Measurements from ENCODE around the gene FOXQ1.
"Not testable (repeated sequence)": the region's sequence is repeated elsewhere in the genome, so short reads cannot be mapped to it uniquely, and the experiment has no call there.

Gene FOXQ1

DNA sequence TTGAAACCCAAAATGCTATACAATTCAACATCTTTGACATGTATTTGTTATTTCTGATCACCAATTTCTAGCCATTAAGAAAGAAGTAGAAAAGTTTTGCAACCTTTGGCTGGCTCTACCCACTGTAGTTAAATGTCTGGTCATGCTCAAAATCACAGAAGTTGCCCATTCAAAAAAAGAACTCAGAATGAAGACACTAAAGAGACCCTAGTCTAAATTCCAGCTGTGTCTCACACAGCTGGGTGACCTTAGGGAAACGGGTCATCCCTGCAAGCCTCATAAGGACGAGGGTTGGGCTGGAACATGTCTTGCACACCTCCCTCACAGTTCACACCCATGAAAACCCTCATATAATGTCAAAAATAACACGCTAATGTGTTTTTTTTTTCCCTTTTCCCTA lies 10.3 kb downstream of the FOXQ1 start:
- no peak for DNase-seq (ENCODE audit: low read depth in 2 of 2)

DNA sequence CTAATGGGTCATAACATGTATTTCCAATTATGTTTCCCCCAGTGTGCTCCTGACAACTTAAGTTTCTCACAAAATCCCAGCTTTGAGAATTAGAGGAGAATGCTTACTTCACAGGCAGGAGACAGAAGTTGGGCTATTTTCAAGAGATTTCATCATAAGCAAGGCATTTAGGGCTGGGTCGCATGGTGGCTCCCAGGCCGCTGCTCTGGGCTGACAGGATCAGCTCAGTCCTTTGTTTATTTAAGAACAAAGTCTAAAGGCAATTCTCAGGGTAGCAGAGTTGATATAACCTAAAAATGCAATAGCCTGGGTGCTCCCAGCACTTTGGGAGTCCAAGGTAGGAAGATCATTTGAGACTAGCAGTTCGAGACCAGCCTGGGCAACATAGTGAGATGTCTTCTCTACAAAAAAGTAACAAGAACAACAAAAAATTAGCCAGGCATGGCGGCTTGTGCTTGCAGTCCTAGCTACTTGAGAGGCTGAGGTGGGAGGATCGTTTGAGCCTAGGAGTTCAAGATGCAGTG lies 10.9 kb downstream of the FOXQ1 start:
- DNase-seq (ENCODE audit: low read depth in 2 of 2), result no peak

DNA sequence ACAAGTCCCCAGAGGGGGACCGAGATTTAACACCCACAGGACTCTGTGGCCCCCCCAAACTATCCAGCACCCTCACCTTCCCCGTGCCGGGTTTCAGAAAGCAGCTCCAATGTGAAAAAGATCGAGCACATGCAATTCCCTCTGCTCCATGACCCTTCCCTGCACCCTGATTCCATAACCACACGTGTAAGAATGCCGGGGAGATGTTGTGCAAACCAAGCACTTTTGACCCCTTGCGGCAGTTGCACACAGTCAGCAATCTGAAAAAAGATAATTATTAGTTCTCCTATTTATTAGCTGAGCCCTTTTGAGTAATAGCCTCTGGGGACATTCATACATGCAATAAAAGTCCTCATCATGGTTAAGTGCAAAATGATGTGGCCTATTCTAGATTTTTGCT lies 13.0 kb downstream of the FOXQ1 start:
- no peak for DNase-seq (ENCODE audit: low read depth in 2 of 2)

DNA sequence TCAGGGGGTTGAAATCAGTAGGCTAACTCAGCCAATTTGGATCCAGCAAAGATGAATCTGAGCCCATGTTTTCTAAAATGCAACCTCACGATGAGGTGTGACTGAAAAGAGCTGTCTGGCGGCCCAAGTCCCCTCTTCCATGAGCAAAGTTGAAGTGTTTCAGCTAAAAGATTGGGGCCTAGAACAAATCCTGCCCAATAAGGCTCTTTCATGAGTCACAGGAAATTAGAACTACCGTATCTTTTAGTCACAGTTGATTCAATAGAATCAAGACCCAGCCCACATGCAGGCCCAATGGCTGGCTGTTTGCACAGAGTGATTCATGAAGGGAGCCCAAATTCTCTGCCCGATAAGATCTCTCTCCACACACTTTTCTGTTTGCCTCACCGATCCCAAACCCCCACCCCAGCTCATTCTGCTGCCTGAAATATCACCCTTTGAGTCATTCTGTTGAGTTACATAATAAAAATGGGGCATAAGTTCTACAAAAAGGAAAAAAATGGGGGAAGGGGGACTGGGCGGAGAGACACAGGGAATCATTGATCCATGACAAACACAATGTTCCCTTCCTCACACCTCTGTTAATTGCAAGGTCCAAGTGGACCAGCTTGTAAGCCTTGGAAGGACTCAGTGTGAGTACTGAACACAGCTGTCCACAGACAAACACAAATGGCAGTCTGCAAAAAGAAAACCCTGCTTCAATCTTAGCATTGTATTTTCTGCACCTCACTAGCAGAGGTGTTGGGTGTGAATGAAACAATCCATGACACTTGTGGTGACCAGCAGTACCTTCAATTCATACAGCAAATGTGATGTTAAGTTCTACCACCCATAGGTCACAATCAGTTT lies 13.8 kb downstream of the FOXQ1 start:
- DNase-seq (ENCODE audit: low read depth in 2 of 2), result no peak

DNA sequence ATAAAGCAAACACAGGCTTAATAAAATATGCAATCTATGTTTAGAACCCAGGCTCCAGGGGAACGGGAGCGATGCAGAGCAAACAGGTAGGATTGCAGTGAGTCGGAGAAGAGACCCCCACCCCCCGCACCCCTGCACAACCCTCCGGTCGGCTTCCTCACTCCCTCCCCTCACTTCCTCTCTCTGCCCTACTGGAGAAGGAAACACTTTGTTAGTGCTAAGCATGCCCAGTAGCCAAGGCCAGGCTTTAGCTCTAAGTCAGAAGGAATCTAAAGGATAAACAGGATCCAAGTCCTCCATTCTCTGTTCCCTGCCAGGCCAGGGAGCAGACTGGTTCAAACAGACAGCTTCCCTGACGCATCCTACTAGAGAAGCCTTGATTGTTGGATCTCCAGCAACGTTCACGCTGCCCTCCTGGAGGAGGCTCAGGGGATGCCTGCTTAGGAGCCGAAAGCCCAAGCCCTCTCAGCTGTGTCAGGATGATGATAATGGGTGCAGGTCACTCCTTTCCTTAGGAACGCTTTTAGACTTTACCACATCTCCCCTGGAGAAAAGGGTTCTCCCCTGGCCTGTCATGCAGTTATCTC lies 14.7 kb downstream of the FOXQ1 start:
- DNase-seq (ENCODE audit: low read depth in 2 of 2), result no peak

DNA sequence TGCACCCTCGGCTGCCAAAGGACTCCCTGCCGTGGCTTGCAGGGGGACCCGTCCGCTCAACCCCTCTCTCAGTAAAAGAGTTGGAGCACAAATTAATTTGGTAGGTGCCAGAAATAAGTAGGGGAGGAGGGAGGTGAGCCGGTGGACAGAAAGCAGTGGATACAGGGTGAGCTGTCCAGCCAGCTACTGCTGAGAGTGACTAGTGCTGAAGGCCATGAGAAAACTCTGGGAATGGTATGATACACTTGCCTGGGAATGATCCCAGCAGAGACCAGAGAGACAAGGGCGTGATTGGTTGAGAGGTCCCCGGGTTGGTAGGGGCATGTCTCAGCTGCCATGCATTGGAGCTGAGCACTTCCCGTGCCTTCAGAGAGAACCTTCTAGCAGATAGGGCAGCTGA lies 15.7 kb downstream of the FOXQ1 start:
- DNase-seq (ENCODE audit: low read depth in 2 of 2), result no peak

DNA sequence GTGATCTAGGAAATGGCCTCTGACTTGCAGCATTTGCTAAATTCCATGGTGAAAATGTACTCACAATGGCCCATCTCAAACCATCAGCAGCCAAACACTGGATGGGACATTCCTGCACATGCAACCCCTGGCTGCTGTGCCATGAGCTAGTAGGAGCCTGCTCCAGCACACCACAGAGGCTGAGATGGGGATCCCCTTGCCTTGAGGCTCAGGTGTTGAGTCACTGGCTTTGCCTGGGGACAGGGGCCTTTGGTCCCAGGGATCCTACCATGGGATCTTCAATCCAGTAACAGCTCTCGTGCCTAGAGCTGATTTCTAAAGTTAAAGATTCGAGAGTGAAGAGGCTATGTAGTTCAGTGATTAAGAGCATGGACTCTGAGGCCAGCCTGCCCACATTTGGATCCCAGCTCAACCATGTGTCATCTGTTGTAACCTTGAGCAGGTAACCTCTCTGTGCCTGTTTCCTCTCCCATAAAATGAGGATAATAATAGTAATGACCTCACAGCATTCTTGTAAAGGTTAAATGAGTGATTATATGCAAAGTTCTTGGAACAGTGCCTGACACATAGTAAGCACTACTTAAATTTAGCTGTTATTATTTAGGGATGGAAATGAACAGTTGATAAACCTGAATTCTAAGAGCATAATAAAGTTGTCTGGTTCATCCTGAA lies 16.4 kb downstream of the FOXQ1 start:
- no peak for DNase-seq (ENCODE audit: low read depth in 2 of 2)

DNA sequence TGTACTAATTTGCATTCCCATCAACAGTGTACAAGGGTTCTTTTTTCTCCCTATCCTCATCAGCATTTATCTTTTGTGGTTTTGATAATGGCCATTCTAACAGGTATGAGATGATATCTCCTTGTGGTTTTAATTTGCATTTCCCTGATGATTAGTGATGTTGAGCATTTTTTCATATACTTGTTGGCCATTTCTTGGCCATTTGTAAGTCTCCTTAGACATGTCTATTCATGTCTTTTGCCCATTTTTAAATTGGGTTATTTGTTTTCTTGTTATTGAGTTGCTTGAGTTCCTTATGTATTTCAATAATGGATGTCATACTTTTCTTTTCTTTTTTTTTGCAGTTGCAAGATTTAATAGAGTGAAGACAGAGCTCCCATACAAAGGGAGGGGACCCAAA lies 17.8 kb downstream of the FOXQ1 start:
- DNase-seq (ENCODE audit: low read depth in 2 of 2), result no peak

DNA sequence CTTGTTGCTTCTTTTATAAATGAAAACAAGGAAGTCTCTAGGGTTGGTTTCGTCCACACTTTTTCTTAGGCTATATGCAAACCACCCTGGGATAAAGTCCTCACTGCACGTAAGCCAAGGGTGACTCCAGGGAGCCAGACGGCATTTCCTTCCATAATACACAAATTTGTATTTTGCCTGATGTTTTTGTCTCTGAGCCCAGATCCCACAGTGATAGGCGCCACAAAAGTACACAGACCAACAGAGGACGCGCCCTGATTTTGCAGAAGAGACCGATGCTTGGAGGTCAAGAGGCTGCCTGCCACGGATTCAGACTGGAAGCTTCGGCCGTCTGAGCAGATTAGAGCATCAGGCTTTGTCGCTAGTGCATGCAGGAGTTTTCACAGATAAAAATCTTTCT lies 22.8 kb downstream of the FOXQ1 start:
- DNase-seq (ENCODE audit: low read depth in 2 of 2), result no peak

DNA sequence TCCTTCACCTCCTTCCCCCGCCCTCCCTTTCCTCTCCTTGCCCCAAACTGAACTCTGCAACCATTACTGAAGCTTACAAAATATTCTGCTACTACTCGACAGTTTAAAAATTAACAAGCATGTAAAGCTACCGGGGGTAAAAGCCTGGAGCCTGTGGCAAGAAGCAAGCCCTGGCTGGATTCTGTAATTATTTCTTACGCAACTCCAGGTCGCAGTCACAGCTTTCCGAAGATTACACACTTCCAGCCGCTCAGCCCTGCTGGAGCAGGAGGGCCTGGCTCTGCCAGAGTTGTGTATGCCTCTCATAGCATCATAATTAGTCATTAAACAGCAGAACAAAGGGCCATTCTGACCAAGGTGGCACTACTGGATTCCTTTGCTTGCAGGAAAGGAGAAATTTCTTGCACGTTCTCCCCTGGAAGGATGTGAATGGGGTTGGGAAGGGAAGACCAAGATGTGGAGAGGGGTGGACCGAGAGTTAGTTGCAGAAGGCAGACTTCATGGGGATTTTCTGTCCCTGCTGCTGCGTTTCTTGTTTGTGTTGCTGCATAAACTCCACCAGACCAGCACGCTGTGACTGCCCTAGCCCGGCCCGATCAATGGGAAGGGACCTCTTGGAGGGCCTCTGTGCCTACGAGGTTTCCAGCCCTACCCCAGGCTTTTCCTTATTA lies 23.6 kb downstream of the FOXQ1 start:
- DNase-seq (ENCODE audit: low read depth in 2 of 2), result no peak

DNA sequence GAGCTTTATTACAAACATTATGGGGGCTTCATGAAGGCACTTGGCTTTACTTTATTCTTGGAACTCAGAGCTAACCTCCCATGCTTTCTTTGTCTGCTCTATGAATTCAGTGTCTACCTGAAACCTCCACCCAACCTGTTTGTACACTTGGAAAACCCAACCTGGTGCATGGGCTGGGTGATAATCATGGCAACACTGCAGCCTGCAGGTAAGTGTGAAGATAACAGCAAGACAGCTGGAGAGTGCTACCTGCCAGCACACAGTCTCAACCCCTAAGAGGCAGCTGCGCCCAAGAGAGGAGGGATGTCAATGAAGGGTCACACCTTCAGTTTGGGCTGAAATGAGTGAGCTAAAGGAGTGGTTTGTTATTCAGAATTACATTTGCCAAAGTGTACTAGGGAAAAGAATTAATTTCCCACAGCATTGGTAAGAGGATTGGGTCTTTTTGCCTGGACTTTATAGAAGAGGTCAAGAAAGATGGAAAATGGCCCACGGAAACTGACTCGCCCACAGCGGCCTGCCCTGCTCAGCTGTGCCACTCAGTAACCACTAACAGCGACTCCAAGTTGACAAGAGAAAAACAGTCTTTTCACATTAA lies 24.4 kb downstream of the FOXQ1 start:
- no peak for DNase-seq (ENCODE audit: low read depth in 2 of 2)

DNA sequence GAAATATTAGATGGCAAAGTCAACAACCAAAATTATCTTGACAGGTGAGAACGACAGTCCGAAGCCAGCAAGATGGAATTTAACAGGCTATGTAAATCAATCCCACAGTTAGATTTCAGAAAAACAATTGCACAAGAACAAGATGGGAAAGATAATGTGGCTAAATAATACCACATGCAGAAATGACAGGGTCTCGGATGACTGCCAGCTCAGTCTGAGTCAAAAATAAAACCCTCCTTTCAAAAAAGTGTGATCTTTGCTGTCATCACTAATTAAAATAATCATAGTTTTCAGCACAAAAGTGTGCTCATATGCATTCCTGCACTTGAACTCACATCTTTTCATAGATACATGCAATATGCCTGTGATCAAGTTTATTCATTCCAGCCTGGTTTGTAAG lies 25.9 kb downstream of the FOXQ1 start:
- DNase-seq (ENCODE audit: low read depth in 2 of 2), result no peak

DNA sequence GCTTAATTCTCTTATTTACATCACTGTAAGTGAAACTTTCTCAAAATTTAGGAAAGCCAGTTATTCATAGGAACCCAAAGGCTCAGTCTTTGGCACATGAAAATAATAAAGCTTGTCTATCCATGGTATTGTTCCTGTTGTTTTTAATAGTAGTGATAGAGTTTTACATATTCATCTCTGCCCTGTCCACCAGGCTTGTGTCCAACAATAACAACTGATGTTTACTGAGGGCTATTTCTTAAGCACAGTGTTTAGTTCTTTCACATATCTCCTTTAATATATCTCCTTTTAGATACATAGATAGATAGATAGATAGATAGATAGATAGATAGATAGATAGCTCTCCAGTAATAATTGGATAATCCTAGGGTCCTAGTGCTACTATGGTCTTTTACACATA lies 34.2 kb downstream of the FOXQ1 start:
- DNase-seq (ENCODE audit: low read depth in 2 of 2), result no peak

DNA sequence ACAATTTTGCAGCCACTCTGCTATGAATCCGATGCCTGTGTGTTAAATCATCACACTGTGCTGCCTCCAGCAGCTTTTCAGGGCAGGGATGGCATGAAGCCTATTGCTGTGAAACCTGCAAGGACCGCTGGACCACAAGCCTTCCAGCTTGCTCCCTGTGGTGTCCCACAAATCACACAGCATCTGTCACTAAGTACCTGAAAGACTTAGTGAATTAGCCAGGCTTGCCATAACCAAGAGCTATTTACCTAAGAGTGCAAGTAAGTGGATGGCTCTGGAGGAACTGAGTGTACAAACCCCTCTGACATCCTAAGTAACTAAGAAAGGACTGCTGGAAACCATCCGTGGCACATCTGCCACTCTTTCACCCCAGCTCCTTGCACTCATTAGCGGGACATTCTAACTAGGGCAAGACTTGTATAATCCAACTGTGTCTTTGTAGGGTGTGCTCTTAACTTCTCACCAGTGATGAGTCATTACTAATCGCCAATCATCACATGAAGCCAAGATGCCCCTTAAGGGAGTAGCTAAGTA lies 34.7 kb downstream of the FOXQ1 start:
- DNase-seq (ENCODE audit: low read depth in 2 of 2), result no peak

DNA sequence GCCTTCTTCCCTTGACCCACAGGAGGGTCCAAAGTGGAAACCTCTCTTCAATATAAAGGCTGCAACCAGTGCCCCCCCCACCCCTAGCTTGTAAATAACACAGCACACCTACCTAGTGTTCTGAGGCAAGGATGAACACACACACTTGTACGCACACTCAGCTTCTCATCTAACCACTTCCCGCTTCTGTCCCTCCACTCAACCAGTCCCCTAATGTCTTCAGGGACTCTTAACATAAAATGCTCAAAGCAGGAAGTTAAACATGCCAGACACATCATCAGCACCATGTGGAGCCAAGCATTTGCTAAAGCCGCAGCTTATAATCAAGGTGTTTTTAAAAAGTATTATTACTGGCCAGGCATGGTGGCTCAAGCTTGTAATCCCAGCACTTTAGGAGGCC lies 35.3 kb downstream of the FOXQ1 start:
- DNase-seq (ENCODE audit: low read depth in 2 of 2), result no peak

DNA sequence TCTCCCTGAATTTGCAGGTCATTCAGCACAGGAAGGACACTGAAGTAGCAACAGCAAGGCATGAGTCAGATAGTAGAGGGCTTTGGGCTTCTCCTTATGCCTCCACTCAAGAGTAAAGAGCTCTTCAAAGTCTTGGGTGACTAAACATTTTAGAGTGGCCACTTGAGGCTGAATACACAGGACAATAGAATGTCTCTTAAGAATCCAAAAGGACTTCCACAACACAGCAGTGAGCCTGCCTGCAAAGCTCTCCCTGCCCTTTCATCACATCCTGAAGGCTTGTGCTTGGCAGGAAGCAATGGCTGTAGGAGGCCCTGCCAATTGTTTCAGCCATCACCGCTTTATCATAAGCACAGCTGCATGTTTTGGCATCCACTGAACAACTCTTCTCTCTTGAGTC lies 36.8 kb downstream of the FOXQ1 start:
- no peak for DNase-seq (ENCODE audit: low read depth in 2 of 2)

DNA sequence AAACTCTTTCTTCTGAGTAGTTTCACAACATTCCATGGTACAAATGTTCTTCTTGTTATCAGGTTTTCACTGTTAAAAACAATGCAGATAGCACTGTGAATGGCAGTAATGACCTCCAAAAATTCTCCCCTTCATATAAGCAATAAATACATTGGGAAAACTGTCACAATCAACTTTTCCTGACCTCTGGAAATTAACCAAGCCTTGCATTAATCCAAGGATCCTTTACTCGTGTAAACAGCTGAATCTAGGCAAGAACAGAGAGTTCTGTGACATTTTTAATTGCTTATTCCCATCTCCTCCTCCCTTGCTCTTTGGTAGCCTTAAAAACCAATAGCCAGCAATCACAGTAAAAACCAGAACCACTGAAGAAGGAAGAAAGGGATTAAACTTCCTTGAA lies 37.8 kb downstream of the FOXQ1 start:
- DNase-seq (ENCODE audit: low read depth in 2 of 2), result no peak

DNA sequence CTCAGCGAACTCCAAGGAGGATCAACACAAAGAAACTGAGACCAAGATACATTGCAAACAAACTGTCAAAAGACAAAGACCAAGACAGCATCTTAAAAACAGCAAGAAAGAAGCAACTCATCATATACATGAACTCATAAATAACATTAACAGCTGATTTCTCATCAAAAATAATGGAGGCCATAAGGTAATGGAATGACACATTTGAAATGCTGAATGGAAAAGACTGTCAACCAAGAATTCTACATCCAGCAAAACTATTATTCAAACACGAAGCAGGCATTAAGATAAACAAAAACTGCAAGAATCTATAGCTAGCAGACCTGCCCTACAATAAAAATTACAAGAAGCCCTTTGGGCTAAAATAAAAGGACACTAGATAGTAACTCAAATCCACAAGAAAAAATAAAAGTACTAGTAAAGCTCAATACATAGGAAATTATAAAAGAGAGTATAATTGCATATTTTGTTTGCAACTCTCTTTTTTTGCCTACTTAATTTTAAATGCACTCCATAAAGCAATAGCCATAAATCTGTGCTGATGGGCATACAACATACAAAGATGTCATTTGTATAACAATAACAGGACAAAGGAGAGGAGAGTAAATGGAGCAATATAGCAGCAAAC lies 39.6 kb downstream of the FOXQ1 start:
- DNase-seq (ENCODE audit: low read depth in 2 of 2), result no peak

DNA sequence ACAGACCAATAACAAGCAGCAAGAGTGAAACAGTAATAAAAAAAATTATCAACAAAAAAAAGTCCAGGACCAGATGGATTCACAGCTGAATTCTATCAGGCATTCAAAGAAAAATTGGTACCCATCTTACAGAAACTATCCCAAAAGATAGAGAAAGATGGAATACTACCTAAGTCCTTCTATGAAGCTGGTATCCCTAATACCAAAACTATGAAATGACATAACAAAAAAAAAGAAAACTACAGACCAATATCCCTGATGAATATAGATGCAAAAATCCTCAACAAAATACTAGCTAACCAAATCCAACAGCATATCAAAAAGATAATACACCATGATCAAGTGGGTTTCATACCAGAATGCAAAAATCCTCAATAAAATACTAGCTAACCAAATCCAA lies 43.2 kb downstream of the FOXQ1 start:
- DNase-seq (ENCODE audit: low read depth in 2 of 2), result not testable (repeated sequence)

DNA sequence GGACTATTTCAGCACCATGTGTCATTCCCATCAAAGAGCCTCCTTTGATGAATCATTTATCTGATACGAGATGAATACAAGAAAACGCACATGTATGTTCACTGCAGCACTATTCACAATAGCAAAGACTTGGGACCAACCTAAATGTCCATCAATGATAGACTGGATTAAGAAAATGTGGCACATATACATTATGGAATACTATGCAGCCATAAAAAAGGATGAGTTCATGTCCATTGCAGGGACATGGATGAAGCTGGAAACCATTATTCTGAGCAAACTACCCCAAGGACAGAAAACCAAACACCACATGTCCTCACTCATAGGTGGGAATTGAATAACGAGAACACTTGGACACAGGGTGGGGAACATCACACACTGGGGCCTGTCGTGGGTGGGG lies 49.8 kb downstream of the FOXQ1 start:
- DNase-seq (ENCODE audit: low read depth in 2 of 2), result not testable (repeated sequence)

DNA sequence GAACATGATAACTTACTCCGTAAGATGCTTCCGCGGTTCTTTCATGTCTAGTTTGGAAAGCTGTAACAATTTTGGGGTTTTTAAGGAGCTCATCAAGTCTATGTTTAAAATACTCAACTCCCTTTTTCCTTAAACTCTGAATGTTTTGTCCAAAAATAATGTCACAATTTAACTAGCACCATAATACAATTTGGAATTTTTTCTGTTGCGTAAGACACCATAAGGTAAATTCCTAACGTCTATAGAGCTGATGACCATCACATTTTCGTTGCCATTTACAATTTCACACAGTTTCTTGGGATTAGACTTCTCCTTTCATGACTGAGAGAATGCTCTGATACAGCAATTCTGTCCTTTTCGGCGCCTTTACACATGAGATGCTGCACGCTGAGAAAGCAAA lies 50.7 kb downstream of the FOXQ1 start:
- DNase-seq (ENCODE audit: low read depth in 2 of 2), result no peak

Measured in stimulated activated CD8-positive, alpha-beta memory T cell treated with anti-CD3 and anti-CD28 coated beads, Interleukin-2, amount 100 ng/mL, for 48 hours (primary cell).